ENCODE results near the gene GSK3B. TPM values are rescaled to one million over a fixed set of nuclear protein-coding genes. Genes with fewer than 3 reads are reported as not detected.

The GSK3B gene
- total and polyA plus RNA-seq, 2 experiments from 2014 or later = 29.0 to 45.3 TPM

- Mint-ChIP-seq H3K9me3 (no peaks in the 10 kb centered on the region), H3K36me3 (ENCODE audit: low read depth) (no peaks in the 10 kb centered on the region; the same call in 2 of the 3 replicates), H3K27me3 (ENCODE audit: insufficient read depth, low read depth, poor library complexity) (peaks cover 1% of the 10 kb centered on the region), H3K27ac (no peak overlapping the region; the same call in 1 of the 2 replicates), H3K4me3 (no peak overlapping the region), H3K4me1 (peaks cover 13% of the 10 kb centered on the region; the same call in 2 of the 3 replicates)
- no peaks in the 10 kb centered on the region for H3F3A ChIP-seq (replicated peaks; ENCODE audit: low read depth)
- TF ChIP-seq POLR2AphosphoS5 (IDR thresholded peaks at IDR 0.05; ENCODE audit: low read depth) (no peak), ZNF462 (CRISPR knock-in tag; IDR thresholded peaks at IDR 0.05) (no peak), ZNF114 (CRISPR knock-in tag; IDR thresholded peaks at IDR 0.05) (no peak), REST (IDR thresholded peaks at IDR 0.05; ENCODE audit: unreplicated experiment) (no peak), STAT1 (IDR thresholded peaks at IDR 0.05; ENCODE audit: unreplicated experiment) (no peak), EZH2phosphoT487 (IDR thresholded peaks at IDR 0.05; ENCODE audit: unreplicated experiment) (no peak), NANOG (IDR thresholded peaks at IDR 0.05; ENCODE audit: borderline replicate concordance) (no peak), EZH2 (IDR thresholded peaks at IDR 0.05; ENCODE audit: low read depth, unreplicated experiment) (no peak), CTCF (conservative IDR thresholded peaks at IDR 0.05; ENCODE audit: low read depth in 2 of 2) (no peak), JUNB (IDR thresholded peaks at IDR 0.05; ENCODE audit: unreplicated experiment) (no peak), CREB1 (CRISPR knock-in tag; IDR thresholded peaks at IDR 0.05; ENCODE audit: low read depth) (no peak), ZNF331 (CRISPR knock-in tag; IDR thresholded peaks at IDR 0.05; ENCODE audit: low read depth) (no peak), ETS1 (IDR thresholded peaks at IDR 0.05) (no peak)
- no peak overlapping the region for H3K4me2 ChIP-seq
- no peaks in the 10 kb centered on the region for H3K9me2 ChIP-seq (ENCODE audit: insufficient read depth)
- no peaks in the 10 kb centered on the region for H3K27me3 ChIP-seq (ENCODE audit: insufficient read depth)
- H3K4me3 ChIP-seq = no peak overlapping the region
- no peaks in the 10 kb centered on the region for H3K36me3 ChIP-seq (ENCODE audit: insufficient read depth)
- ATAC-seq = no peak
- H4K20me1 ChIP-seq (replicated peaks; ENCODE audit: insufficient read depth) = no peaks in the 10 kb centered on the region
- H2AFZ ChIP-seq = no peak overlapping the region
- H3K4me1 ChIP-seq (ENCODE audit: insufficient read depth) = 0 out of 2 replicates have a peak, but pooled peaks cover 4% of the 10 kb centered on the region
- H3K79me2 ChIP-seq (replicated peaks; ENCODE audit: insufficient read depth) = no peaks in the 10 kb centered on the region
- H3K27ac ChIP-seq (ENCODE audit: low read depth) = no peak overlapping the region
- DNase-seq (ENCODE audit: low spot score) = no peak
Measured at GRCh38 chr3:120130656-120131055, 36.4 kb upstream of the GSK3B start.

All from GM23338 (cell line).